Measurements from ENCODE around the gene ADORA1.

GRCh38 chr1:203167913-203168200, 40.3 kb downstream of the ADORA1 start:
- TF ChIP-seq POLR2AphosphoS5 (IDR thresholded peaks at IDR 0.05) (no peak), POLR2A (IDR thresholded peaks at IDR 0.05) (no peak)
- TF ChIP-seq, protein P1, sequence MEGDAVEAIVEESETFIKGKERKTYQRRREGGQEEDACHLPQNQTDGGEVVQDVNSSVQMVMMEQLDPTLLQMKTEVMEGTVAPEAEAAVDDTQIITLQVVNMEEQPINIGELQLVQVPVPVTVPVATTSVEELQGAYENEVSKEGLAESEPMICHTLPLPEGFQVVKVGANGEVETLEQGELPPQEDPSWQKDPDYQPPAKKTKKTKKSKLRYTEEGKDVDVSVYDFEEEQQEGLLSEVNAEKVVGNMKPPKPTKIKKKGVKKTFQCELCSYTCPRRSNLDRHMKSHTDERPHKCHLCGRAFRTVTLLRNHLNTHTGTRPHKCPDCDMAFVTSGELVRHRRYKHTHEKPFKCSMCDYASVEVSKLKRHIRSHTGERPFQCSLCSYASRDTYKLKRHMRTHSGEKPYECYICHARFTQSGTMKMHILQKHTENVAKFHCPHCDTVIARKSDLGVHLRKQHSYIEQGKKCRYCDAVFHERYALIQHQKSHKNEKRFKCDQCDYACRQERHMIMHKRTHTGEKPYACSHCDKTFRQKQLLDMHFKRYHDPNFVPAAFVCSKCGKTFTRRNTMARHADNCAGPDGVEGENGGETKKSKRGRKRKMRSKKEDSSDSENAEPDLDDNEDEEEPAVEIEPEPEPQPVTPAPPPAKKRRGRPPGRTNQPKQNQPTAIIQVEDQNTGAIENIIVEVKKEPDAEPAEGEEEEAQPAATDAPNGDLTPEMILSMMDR (IDR thresholded peaks at IDR 0.05), result no peak

All from transverse colon (tissue), 4 donors.